ENCODE data around the gene MXD3. TPM values are rescaled to one million over a fixed set of nuclear protein-coding genes. Genes with fewer than 3 reads are reported as not detected.

Gene MXD3
- total RNA-seq, 1 donor from 2014 or later, result 17.3 TPM

GRCh38 chr5:177336603-177337494 is 25.2 kb upstream of the MXD3 start:
- DNase-seq, result no peak
- H3K4me1 Mint-ChIP-seq (ENCODE audit: low read depth, unreplicated experiment), result peaks cover 12% of the 10 kb centered on the region

GRCh38 chr5:177336112-177336511 is 24.4 kb upstream of the MXD3 start:
- Mint-ChIP-seq H3K36me3 (ENCODE audit: unreplicated experiment) (peaks cover 5% of the 10 kb centered on the region), H3K27ac (ENCODE audit: unreplicated experiment) (peak overlapping the region; percentile 55), H3K4me3 (ENCODE audit: unreplicated experiment) (no peak overlapping the region), H3K9me3 (ENCODE audit: unreplicated experiment) (peaks cover 9% of the 10 kb centered on the region), H3K4me1 (ENCODE audit: low read depth, unreplicated experiment) (peaks cover 19% of the 10 kb centered on the region), H3K27me3 (ENCODE audit: unreplicated experiment) (peaks cover 5% of the 10 kb centered on the region)
- no peak for DNase-seq
- TF ChIP-seq CTCF (IDR thresholded peaks at IDR 0.05; ENCODE audit: partially characterized antibody, unreplicated experiment), result no peak

More at GRCh38 chr5:177336603-177337494, 25.2 kb upstream of the MXD3 start:
- H3K36me3 Mint-ChIP-seq (ENCODE audit: unreplicated experiment), result peaks cover 5% of the 10 kb centered on the region
- no peak for TF ChIP-seq CTCF (IDR thresholded peaks at IDR 0.05; ENCODE audit: partially characterized antibody, unreplicated experiment)
- peaks cover 4% of the 10 kb centered on the region for H3K27me3 Mint-ChIP-seq (ENCODE audit: unreplicated experiment)
- peak overlapping the region; percentile 25 for H3K27ac Mint-ChIP-seq (ENCODE audit: unreplicated experiment)
- H3K4me3 Mint-ChIP-seq (ENCODE audit: unreplicated experiment), result no peak overlapping the region
- peaks cover 11% of the 10 kb centered on the region for H3K9me3 Mint-ChIP-seq (ENCODE audit: unreplicated experiment)

GRCh38 chr5:177335701-177336065 is 24.0 kb upstream of the MXD3 start:
- Mint-ChIP-seq H3K4me1 (ENCODE audit: low read depth, unreplicated experiment) (peaks cover 22% of the 10 kb centered on the region), H3K27me3 (ENCODE audit: unreplicated experiment) (peaks cover 9% of the 10 kb centered on the region), H3K36me3 (ENCODE audit: unreplicated experiment) (peaks cover 5% of the 10 kb centered on the region), H3K4me3 (ENCODE audit: unreplicated experiment) (no peak overlapping the region), H3K9me3 (ENCODE audit: unreplicated experiment) (peaks cover 9% of the 10 kb centered on the region), H3K27ac (ENCODE audit: unreplicated experiment) (peak overlapping the region; percentile 55)
- TF ChIP-seq CTCF (IDR thresholded peaks at IDR 0.05; ENCODE audit: partially characterized antibody, unreplicated experiment), result no peak
- no peak for DNase-seq

- Mint-ChIP-seq H3K9me3 (ENCODE audit: unreplicated experiment) (peaks cover 9% of the 10 kb centered on the region), H3K27me3 (ENCODE audit: unreplicated experiment) (peaks cover 12% of the 10 kb centered on the region), H3K4me1 (ENCODE audit: low read depth, unreplicated experiment) (peaks cover 22% of the 10 kb centered on the region), H3K4me3 (ENCODE audit: unreplicated experiment) (no peak overlapping the region), H3K27ac (ENCODE audit: unreplicated experiment) (no peak overlapping the region), H3K36me3 (ENCODE audit: unreplicated experiment) (peaks cover 5% of the 10 kb centered on the region)
- DNase-seq, result no peak
- no peak for TF ChIP-seq CTCF (IDR thresholded peaks at IDR 0.05; ENCODE audit: partially characterized antibody, unreplicated experiment)
Measured at GRCh38 chr5:177334781-177335700, 23.3 kb upstream of the MXD3 start.
